Spleen (tissue), 7 donors: ENCODE measurements around the gene CNPPD1.

ENCODE experiments used
- POLR2AphosphoS5 ChIP-seq, 3 donors: sonication (generic); formaldehyde crosslinking; IDR thresholded peaks; one replicate each; pipeline ENCODE4 v1.5.1; 2017; ENCODE audit warnings: antibody characterized with exemption in 3 of 3
- TF ChIP-seq, protein P1 (sequence below), 11 experiments: fragments of 200-600 bp in 7 of 11; fragments of 450-650 bp in 4 of 11; sonication (generic) in 4 of 11; IDR thresholded peaks in 8 of 11; conservative IDR thresholded peaks in 3 of 11; 1 replicate in 7 of 11; 2 replicates in 4 of 11; pipeline versions ENCODE4 v1.4.0 to v1.8.0; 2016 to 2021; ENCODE audit warnings: antibody characterized with exemption in 11 of 11, inconsistent platforms in 4 of 11, mild to moderate bottlenecking in 1 of 11
- donor health status: DM: no; HTN: no; CAD: no; lungs with moderate emphysema.
- donor health status: DM: no; HTN: no; CAD: no.
- donor health status: DM: no; HTN: no; CAD: no.

DNA sequence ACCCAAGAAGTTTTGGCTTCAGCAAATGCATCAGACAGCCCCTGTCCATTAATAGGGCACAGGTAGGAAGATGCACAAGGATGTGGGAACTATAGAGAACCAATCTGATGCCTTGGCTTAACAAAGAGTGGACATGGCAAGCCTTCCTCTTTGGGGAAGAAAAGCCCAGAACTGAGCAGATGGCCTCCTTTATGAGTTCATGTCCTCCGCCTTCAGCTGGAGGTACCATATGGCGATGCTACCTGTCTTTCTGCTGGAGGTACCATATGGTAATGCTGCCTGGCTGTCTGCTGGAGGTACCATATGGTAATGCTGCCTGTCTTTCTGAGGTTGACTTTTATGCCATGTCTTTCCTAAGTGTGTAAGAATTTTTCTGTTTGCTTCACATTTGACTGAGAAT is 7.4 kb upstream of the CNPPD1 start:
- TF ChIP-seq, protein P1, sequence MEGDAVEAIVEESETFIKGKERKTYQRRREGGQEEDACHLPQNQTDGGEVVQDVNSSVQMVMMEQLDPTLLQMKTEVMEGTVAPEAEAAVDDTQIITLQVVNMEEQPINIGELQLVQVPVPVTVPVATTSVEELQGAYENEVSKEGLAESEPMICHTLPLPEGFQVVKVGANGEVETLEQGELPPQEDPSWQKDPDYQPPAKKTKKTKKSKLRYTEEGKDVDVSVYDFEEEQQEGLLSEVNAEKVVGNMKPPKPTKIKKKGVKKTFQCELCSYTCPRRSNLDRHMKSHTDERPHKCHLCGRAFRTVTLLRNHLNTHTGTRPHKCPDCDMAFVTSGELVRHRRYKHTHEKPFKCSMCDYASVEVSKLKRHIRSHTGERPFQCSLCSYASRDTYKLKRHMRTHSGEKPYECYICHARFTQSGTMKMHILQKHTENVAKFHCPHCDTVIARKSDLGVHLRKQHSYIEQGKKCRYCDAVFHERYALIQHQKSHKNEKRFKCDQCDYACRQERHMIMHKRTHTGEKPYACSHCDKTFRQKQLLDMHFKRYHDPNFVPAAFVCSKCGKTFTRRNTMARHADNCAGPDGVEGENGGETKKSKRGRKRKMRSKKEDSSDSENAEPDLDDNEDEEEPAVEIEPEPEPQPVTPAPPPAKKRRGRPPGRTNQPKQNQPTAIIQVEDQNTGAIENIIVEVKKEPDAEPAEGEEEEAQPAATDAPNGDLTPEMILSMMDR (IDR thresholded peaks at IDR 0.05 in 8 of 11, conservative IDR thresholded peaks at IDR 0.05 in 3 of 11), result no peak
- no peak for TF ChIP-seq POLR2AphosphoS5 (IDR thresholded peaks at IDR 0.05)
